CD14-positive monocyte (primary cell): ENCODE data around the gene SLFN12L. TPM values are rescaled to one million over a fixed set of nuclear protein-coding genes. Genes with fewer than 3 reads are reported as not detected.

Experiments
- DNase-seq, 3 donors: peaks; one replicate each; pipeline ENCODE4 v3.0.0-alpha.2; 2011 to 2022
- H2AFZ ChIP-seq: 2 replicates; pipeline ENCODE4 v1.6.0; 2012; ENCODE audit warnings: mild to moderate bottlenecking, low read depth, low read length, inconsistent platforms; ENCODE audit not compliant: insufficient read depth, poor library complexity, severe bottlenecking
- H3K27ac ChIP-seq, 2 donors: 1 replicate in 1 of 2; 2 replicates in 1 of 2; pipeline ENCODE4 v1.5.1; 2012 to 2013; ENCODE audit warnings: low read length in 2 of 2, control low read depth in 1 of 2, inconsistent platforms in 1 of 2, low read depth in 1 of 2, mild to moderate bottlenecking in 1 of 2
- H3K27me3 ChIP-seq, 2 donors: one replicate each; pipeline versions ENCODE4 v1.6.0 to v1.6.1; 2011 to 2013; ENCODE audit warnings: low read length in 2 of 2; ENCODE audit not compliant: control insufficient read depth in 2 of 2, insufficient read depth in 2 of 2
- H3K36me3 ChIP-seq, 2 donors: replicated peaks in 1 of 2; 1 replicate in 1 of 2; 2 replicates in 1 of 2; pipeline versions ENCODE4 v1.5.1 to v1.6.1; 2012 to 2013; ENCODE audit warnings: low read length in 2 of 2, control low read depth in 1 of 2, inconsistent platforms in 1 of 2, mild to moderate bottlenecking in 1 of 2; ENCODE audit not compliant: insufficient read depth in 2 of 2, control insufficient read depth in 1 of 2
- H3K4me1 ChIP-seq, 2 donors: 1 replicate in 1 of 2; 2 replicates in 1 of 2; pipeline versions ENCODE4 v1.5.1 to v1.6.1; 2012 to 2013; ENCODE audit warnings: low read length in 2 of 2, control low read depth in 1 of 2, inconsistent platforms in 1 of 2, mild to moderate bottlenecking in 1 of 2, moderate library complexity in 1 of 2; ENCODE audit not compliant: insufficient read depth in 2 of 2, control insufficient read depth in 1 of 2
- H3K4me2 ChIP-seq: replicated peaks from 2 replicates; pipeline ENCODE3; 2012; ENCODE audit warnings: low read length, moderate library complexity, mild to moderate bottlenecking; ENCODE audit not compliant: poor library complexity, severe bottlenecking; ENCODE audit errors: extremely low read depth
- H3K4me3 ChIP-seq, 3 experiments: fragments of 200-600 bp in 1 of 3; sonication (generic) in 1 of 3; replicated peaks in 1 of 3; 1 replicate in 2 of 3; 2 replicates in 1 of 3; pipeline ENCODE4 v1.5.1; 2011 to 2013; ENCODE audit warnings: low read length in 3 of 3, mild to moderate bottlenecking in 3 of 3, control low read depth in 2 of 3, low read depth in 2 of 3, inconsistent platforms in 1 of 3, moderate library complexity in 1 of 3
- H3K79me2 ChIP-seq: 2 replicates; pipeline ENCODE4 v1.6.0; 2012; ENCODE audit warnings: mild to moderate bottlenecking, control low read depth, inconsistent platforms, low read length, moderate library complexity; ENCODE audit not compliant: insufficient read depth
- H3K9ac ChIP-seq: 2 replicates; pipeline ENCODE4 v1.6.0; 2017; ENCODE audit warnings: low read length, mild to moderate bottlenecking; ENCODE audit not compliant: insufficient read depth, poor library complexity, severe bottlenecking
- H3K9me3 ChIP-seq, 2 donors: replicated peaks in 1 of 2; 1 replicate in 1 of 2; 2 replicates in 1 of 2; pipeline versions ENCODE4 v1.5.1 to v1.6.1; 2012 to 2013; ENCODE audit warnings: low read length in 2 of 2, control low read depth in 1 of 2; ENCODE audit not compliant: control insufficient read depth in 1 of 2, insufficient read depth in 1 of 2
- H4K20me1 ChIP-seq: 2 replicates; pipeline ENCODE4 v1.6.0; 2012; ENCODE audit warnings: mild to moderate bottlenecking, low read length, control low read depth, moderate library complexity; ENCODE audit not compliant: insufficient read depth
- H3K27ac Mint-ChIP-seq, 7 donors: one replicate each; pipeline ENCODE4 v1.8.0; 2020; ENCODE audit warnings: mild to moderate bottlenecking in 7 of 7, mixed read lengths in 7 of 7, moderate library complexity in 6 of 7, inconsistent platforms in 2 of 7
- H3K27me3 Mint-ChIP-seq, 3 donors: one replicate each; pipeline ENCODE4 v1.8.0; 2021 to 2022; ENCODE audit warnings: low read depth in 3 of 3, mild to moderate bottlenecking in 3 of 3, mixed read lengths in 3 of 3, moderate library complexity in 3 of 3, inconsistent platforms in 1 of 3
- H3K36me3 Mint-ChIP-seq, 2 donors: one replicate each; pipeline ENCODE4 v1.8.0; 2020; ENCODE audit warnings: mixed read lengths in 2 of 2, inconsistent platforms in 1 of 2, mild to moderate bottlenecking in 1 of 2
- H3K4me1 Mint-ChIP-seq: one replicate; pipeline ENCODE4 v1.8.0; 2020; ENCODE audit warnings: mild to moderate bottlenecking, mixed read lengths
- H3K4me3 Mint-ChIP-seq, 2 donors: one replicate each; pipeline ENCODE4 v1.8.0; 2020; ENCODE audit warnings: mild to moderate bottlenecking in 2 of 2, mixed read lengths in 2 of 2, moderate library complexity in 1 of 2
- H3K9me3 Mint-ChIP-seq, 7 donors: one replicate each; pipeline ENCODE4 v1.8.0; 2020 to 2022; ENCODE audit warnings: mixed read lengths in 7 of 7, mild to moderate bottlenecking in 6 of 7, moderate library complexity in 6 of 7, inconsistent platforms in 2 of 7
- WGBS: methylation state at CpG from one replicate; pipeline ENCODE4 v1.1.5; 2013; ENCODE audit warnings: missing lambda C conversion rate; ENCODE audit not compliant: insufficient coverage; 5-methylcytosine and 5-hydroxymethylcytosine counted together
- intact Hi-C, 2 donors: fragments of 100-400 bp; cut with micrococcal nuclease; formaldehyde crosslinking; loops; one replicate each; pipeline versions ENCODE4 v1.15.0 to v1.15.1; 2023
- polyA plus RNA-seq, 3 donors: library from polyadenylated mRNA; depleted of rRNA in 1 of 3; unstranded in 2 of 3; stranded (reverse) in 1 of 3; fragments of 300-500 nt in 2 of 3; fragments of >200 nt in 1 of 3; fragmentation: Illumina TruSeq in 2 of 3; gene quantifications; 1 replicate in 2 of 3; 2 replicates in 1 of 3; pipeline ENCODE4 v1.2.3, GENCODE V29; 2012 to 2021
- TF ChIP-seq, protein P1 (sequence below): fragments of 200-600 bp; IDR thresholded peaks from one replicate; pipeline ENCODE4 v1.8.0; 2022; ENCODE audit warnings: antibody characterized with exemption, mild to moderate bottlenecking

The SLFN12L gene
- polyA plus RNA-seq, 3 donors: 0.14 to 0.25 (median 0.24) TPM

DNA sequence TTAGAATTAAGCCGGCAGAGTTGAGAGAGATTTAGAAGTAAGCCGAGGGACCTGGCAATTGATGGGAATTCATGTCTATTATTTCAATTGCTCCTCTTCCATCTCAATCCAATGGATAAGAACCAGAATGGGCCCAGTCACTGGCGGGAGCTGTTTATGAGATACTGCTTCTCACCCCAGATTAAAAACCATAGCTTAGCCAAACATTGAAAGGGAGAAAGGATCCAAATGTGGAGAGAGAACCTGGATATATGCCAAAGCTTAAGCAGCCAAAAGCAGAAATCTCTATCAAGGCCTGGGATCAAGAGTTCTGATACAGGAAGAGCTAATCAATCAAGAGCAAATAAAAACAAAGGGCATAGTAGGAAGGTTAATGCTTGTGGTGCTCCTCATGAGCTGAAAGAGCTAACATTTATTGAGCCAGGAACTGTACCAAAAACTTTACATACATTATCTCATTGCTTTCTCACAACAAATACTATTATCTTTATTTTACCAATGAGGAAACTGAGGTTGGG, 2.8 kb downstream of the SLFN12L start:
- no peak for DNase-seq
- Mint-ChIP-seq H3K9me3 (no peaks in the 10 kb centered on the region), H3K27me3 (no peaks in the 10 kb centered on the region), H3K4me1 (peaks cover 15% of the 10 kb centered on the region), H3K4me3 (no peak overlapping the region), H3K27ac (no peak overlapping the region), H3K36me3 (no peaks in the 10 kb centered on the region)
- H3K36me3 ChIP-seq: no peaks in the 10 kb centered on the region
- peaks cover 3 to 7% of the 10 kb centered on the region in 2 donors for H3K4me1 ChIP-seq
- WGBS: no CpG with 5 or more reads among the region's 3 CpGs
- no peak overlapping the region for H3K4me3 ChIP-seq
- H3K4me2 ChIP-seq: no peak overlapping the region
- TF ChIP-seq, protein P1, sequence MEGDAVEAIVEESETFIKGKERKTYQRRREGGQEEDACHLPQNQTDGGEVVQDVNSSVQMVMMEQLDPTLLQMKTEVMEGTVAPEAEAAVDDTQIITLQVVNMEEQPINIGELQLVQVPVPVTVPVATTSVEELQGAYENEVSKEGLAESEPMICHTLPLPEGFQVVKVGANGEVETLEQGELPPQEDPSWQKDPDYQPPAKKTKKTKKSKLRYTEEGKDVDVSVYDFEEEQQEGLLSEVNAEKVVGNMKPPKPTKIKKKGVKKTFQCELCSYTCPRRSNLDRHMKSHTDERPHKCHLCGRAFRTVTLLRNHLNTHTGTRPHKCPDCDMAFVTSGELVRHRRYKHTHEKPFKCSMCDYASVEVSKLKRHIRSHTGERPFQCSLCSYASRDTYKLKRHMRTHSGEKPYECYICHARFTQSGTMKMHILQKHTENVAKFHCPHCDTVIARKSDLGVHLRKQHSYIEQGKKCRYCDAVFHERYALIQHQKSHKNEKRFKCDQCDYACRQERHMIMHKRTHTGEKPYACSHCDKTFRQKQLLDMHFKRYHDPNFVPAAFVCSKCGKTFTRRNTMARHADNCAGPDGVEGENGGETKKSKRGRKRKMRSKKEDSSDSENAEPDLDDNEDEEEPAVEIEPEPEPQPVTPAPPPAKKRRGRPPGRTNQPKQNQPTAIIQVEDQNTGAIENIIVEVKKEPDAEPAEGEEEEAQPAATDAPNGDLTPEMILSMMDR: no peak
- H3K27me3 ChIP-seq: no peaks in the 10 kb centered on the region
- H3K79me2 ChIP-seq: no peaks in the 10 kb centered on the region
- intact Hi-C loops: loop anchor here (2.0 to 10.0 kb wide), 4 partner anchors 160 to 362 kb away; partner anchors contain the start of gene SLFN11 (in 1 of the 2)
- H2AFZ ChIP-seq: no peak overlapping the region
- H3K27ac ChIP-seq: no peak overlapping the region
- no peak overlapping the region for H3K9ac ChIP-seq
- no peaks in the 10 kb centered on the region for H4K20me1 ChIP-seq
- no peaks in the 10 kb centered on the region for H3K9me3 ChIP-seq

DNA sequence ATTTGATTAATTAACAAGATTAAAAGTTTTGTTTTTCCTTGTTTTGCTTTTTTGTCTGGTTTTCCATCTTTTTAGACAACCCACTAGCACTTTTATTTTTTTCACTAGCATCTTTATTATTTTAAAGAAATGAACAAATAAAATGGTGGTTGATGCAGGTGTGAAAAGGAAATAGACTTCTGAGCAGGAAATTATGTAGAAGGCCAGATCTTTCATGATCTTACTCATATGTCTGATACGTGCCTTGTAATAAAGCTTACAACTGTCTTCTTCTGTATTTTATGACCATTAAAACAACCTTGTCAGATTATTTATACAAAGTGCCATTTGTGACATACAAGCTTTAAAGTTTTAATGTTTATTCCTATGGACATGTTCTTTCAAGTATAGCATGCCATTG, 6.3 kb downstream of the SLFN12L start:
- intact Hi-C loops: loop anchor here in 1 of 2 donors (10.0 kb wide), 1 partner anchor 156 kb away; the partner anchor contains the start of gene SLFN11
- H4K20me1 ChIP-seq: no peaks in the 10 kb centered on the region
- H3K36me3 Mint-ChIP-seq: no peaks in the 10 kb centered on the region
- H3K27ac ChIP-seq: no peak overlapping the region
- H3K9ac ChIP-seq: no peak overlapping the region
- H3K27me3 Mint-ChIP-seq: no peaks in the 10 kb centered on the region
- peaks cover 0 to 4% of the 10 kb centered on the region in 2 donors for H3K4me1 ChIP-seq
- peaks cover 8% of the 10 kb centered on the region for H3K4me1 Mint-ChIP-seq
- H3K9me3 Mint-ChIP-seq: peaks cover 0 to 8% (median 0%) of the 10 kb centered on the region in 7 donors
- no peak overlapping the region for H3K4me3 Mint-ChIP-seq
- no CpG with 5 or more reads among the region's 1 CpG for WGBS
- no peak overlapping the region for H3K4me3 ChIP-seq
- no peak for DNase-seq
- H3K4me2 ChIP-seq: no peak overlapping the region
- no peak overlapping the region for H3K27ac Mint-ChIP-seq
- TF ChIP-seq, protein P1: no peak
- H3K27me3 ChIP-seq: no peaks in the 10 kb centered on the region
- H3K36me3 ChIP-seq: no peaks in the 10 kb centered on the region
- no peak overlapping the region for H2AFZ ChIP-seq
- no peaks in the 10 kb centered on the region for H3K9me3 ChIP-seq
- no peaks in the 10 kb centered on the region for H3K79me2 ChIP-seq
